NCI-H2029 (cell line): ENCODE results near the gene PDLIM5.
"Not testable (repeated sequence)": the region's sequence is repeated elsewhere in the genome, so short reads cannot be mapped to it uniquely, and the experiment has no call there.

Source experiments
- DNase-seq: peaks from one replicate; lab custom pipeline; 2025; lab: John Stamatoyannopoulos, UW

PDLIM5 gene

GRCh38 chr4:94495408-94495807 is 43.7 kb downstream of the PDLIM5 start:
- no peak for DNase-seq

DNA sequence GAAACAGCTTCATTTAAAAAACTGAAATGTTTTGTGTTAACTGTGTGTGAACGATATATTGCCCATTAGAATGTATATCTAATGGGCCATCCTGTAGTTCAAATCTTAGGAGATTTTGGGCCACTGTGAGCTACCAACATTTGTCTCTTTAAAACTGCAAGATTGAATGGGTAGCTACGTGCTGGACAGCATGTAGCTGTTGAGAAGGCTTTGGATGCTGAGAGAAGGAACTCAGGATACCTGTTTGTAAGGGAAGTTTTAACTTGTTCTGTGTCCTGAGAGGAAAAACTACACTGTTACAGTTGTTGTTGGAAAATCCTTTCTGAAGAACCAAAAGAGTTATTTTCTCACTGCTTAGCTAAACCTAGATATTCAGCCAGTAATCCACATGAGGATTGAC is 45.9 kb downstream of the PDLIM5 start:
- no peak for DNase-seq

DNA sequence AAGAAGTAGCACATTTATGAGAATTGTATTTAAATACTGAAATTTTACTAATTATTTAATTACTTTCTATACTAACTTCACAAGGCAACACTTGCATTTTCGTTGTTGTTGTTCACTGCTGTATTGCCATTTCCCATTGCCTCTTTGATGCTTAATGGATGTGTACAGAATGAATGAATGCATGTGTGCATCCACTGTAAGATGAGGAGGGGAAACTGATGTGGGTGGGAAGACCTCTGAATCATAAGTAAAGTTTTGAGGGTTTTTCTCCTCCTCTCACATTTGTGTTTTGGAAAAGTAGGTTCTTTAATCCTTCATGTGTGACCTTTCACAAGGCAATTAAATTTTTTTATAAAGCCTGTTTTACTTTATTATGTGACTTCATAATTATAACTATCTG is 46.8 kb downstream of the PDLIM5 start:
- no peak for DNase-seq

DNA sequence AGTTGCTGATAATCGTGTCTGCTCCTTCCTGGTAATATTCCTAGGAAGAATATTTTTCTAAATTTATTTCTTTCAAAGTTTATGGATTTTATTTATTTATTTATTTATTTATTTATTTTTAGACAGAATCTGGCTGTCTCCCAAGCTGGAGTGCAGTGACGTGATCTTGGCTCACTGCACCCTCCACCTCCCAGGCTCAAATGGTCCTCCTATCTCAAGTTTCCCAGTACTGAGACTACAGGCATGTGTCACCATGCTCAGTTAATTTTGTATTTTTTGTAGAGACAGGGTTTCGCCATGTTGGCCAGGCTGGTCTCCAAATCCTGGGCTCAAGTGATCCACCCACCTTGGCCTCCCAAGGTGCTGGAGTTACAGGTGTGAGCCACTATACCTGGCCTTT is 48.9 kb downstream of the PDLIM5 start:
- DNase-seq: no peak

- no peak for DNase-seq
Measured at GRCh38 chr4:94504545-94504944, 52.8 kb downstream of the PDLIM5 start.

DNA sequence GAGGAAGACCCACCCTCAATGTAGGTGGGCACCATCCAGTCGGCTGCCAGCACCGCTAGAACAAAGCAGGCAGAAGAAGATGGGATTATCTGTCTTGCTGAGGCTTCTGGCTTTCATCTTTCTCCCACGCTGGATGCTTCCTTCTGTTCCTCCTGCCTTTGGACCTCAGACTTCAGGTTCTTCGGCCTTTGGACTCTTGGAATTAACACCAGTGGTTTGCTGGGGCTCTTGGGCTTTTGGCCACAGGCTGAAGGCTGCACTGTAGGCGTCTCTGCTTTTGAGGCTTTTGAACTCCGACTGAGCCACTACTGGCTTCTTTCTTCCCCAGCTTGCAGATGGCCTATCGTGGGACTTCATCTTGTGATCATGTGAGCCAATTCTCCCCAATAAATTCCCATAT is 55.1 kb downstream of the PDLIM5 start:
- no peak for DNase-seq

- no peak for DNase-seq
Measured at GRCh38 chr4:94507281-94507680, 55.5 kb downstream of the PDLIM5 start.

GRCh38 chr4:94507708-94508107 is 56.0 kb downstream of the PDLIM5 start:
- DNase-seq: no peak

DNA sequence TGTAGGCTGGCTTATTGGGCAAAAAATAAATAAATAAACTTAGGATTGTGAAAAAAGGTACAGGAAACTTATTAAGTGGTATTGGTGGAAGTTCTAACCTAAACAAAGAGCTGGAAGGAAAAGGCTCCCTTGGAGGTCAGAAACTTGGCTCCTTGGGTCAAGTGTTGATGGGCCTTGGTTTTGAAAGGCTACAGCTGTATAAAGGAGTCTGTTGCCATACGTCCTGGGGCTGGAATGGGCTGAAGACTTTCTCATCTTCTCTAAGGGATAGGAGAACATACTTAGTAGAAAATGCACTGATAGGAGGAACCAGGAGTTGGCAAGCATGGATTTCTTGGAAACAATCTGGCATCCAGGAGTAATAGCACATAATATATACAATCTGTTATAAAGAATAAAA is 56.6 kb downstream of the PDLIM5 start:
- DNase-seq: no peak

DNA sequence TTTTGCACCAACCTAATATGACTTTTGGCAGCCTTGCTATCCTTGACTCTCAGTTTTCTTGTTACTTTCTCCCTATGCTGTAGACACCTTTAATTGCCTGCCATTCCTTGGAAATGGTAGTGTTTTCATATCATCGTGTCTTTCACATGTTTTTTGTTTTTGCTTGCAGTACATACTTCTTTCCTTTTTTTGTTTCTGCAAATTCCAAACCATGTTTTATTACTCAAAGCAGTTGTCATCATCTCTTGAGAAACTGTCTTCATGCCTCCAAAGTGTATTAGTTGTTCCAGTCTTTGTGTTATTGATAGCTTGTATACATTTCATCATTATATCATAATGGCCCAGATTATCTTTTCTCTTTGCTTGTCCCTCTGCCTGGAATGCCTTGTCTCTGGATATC is 57.1 kb downstream of the PDLIM5 start:
- DNase-seq: no peak

DNA sequence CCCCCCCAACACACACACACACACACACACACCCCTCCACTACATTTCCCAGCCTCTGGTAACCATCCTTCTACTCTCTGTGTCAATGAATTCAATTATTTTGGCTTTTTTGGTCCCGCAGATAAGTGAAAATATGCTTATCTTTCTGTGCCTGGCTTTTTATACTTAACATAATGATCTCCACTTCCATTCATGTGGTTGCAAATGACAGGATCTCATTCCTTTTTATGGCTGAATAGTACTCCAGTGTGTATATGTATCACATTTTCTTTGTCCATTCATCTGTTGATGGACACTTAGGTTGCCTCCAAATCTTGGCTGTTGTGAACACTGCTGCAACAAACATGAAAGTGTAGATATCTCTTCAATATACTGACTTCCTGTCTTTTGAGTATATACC is 59.8 kb downstream of the PDLIM5 start:
- no peak for DNase-seq

DNA sequence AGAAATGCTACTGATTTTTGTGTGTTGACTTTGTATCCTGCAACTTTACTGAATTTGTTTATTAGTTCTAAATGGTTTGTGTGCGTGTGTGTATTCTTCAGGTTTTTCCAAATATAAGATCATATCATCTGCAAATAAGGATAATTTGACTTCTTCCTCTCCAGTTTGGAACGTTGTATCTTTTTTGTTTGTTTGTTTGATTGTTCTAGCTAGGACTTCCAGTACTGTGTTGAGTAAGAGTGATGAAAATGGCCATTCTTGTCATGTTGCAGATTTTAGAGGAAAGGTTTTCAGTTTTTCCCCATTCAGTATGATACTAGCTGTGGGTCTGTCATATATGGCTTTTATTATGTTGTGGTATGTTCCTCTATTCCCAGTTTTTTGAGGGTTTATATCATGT is 61.8 kb downstream of the PDLIM5 start:
- not testable (repeated sequence) for DNase-seq

DNA sequence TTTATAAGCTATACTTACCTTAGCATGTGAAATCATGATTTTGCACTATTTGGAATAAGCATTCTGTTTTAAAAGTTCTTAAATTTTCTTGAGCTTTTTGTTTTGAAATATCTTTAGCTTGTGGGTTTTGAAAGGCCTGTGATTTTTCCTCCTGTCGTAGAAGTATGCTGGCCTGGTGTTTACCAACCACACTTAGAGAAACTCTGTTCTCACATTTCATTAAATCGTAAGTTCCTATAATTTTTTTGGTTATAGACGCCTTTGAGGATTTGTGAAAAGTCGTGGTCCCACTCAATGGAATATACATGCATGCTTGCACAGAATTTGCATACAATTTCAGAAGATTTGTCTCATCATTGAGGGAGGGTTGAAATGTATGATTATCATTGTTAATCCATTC is 63.6 kb downstream of the PDLIM5 start:
- DNase-seq: no peak

GRCh38 chr4:94516067-94516466 is 64.3 kb downstream of the PDLIM5 start:
- DNase-seq: peak; percentile 65

DNA sequence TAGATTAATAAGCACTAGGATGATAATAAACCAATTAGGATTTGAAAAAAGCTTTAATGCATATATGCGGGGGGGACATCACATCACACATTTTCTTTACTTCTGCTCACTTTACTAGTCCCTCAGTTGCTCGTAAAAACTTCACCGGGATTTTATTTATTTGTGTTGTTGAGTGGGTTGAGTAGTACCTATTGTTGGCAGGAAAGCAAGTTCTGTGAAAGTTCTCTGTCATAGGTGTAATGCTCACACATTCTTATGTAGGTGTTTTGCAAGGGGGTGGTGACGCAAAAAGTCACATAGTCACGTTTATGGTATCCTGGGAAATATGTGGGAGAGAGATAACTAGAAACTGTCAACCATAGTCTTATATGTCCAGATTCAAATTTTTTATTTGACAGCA is 65.3 kb downstream of the PDLIM5 start:
- no peak for DNase-seq

GRCh38 chr4:94517492-94517891 is 65.8 kb downstream of the PDLIM5 start:
- no peak for DNase-seq

GRCh38 chr4:94519019-94519418 is 67.3 kb downstream of the PDLIM5 start:
- DNase-seq: no peak

GRCh38 chr4:94519925-94520789 is 68.4 kb downstream of the PDLIM5 start:
- DNase-seq: no peak

- no peak for DNase-seq
Measured at GRCh38 chr4:94523033-94523580, 71.4 kb downstream of the PDLIM5 start.

GRCh38 chr4:94523617-94524016 is 71.9 kb downstream of the PDLIM5 start:
- no peak for DNase-seq

- no peak for DNase-seq
Measured at GRCh38 chr4:94525993-94526728, 74.4 kb downstream of the PDLIM5 start.

DNA sequence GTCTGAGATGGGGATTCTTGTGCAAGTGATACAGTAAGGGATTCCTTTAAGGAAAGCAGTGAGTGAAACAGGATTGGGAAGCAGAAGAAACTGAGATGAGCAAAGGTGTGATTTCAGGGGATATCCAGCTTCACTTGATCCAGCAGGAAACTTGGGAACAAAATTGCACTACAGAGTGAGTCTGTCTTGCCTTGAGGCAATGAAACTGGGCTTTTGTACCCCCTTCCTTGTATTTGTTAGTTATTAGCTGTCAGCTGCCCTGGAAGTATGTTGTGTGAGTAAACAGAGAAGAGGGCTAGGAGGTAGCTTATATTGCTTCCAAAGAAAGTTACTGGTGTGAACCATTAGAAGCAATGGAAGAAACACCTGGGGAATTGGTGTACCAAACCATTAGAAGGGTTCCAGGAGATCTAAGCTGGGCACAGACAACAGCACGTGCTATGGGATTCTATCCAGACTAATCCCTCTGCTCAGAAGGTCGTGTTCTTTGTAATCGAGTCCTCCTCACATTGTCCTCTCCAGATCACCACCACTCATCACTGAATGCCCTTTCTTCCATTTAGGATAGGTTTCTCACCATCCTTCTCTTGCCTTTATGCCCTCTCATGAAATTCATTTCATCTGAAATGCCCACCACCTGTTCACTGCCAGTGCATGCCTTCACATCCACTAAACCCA is 76.0 kb downstream of the PDLIM5 start:
- no peak for DNase-seq
